NCI-H187 (cell line): ENCODE results near the gene AQP5.

ENCODE experiments used
- DNase-seq, 2 experiments: peaks; one replicate each; lab custom pipeline; 2025; lab: John Stamatoyannopoulos, UW

Gene AQP5

DNA sequence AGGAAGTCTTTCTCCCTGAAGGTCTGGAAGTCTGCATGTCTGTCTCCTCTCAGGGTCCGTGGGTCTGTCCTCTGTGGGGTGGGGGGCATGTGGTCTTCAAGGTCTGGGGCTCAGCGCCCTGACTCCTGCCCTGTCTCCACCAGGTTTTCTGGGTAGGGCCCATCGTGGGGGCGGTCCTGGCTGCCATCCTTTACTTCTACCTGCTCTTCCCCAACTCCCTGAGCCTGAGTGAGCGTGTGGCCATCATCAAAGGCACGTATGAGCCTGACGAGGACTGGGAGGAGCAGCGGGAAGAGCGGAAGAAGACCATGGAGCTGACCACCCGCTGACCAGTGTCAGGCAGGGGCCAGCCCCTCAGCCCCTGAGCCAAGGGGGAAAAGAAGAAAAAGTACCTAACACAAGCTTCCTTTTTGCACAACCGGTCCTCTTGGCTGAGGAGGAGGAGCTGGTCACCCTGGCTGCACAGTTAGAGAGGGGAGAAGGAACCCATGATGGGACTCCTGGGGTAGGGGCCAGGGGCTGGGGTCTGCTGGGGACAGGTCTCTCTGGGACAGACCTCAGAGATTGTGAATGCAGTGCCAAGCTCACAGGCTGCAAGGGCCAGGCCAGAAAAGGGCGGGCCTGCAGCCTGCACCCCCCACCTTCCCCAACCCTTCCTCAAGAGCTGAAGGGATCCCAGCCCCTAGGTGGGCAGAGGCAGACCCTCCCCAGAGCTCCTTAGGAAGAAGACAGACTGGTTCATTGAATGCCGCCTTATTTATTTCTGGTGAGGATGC is 3.4 kb downstream of the AQP5 start:
- no peak for DNase-seq

DNA sequence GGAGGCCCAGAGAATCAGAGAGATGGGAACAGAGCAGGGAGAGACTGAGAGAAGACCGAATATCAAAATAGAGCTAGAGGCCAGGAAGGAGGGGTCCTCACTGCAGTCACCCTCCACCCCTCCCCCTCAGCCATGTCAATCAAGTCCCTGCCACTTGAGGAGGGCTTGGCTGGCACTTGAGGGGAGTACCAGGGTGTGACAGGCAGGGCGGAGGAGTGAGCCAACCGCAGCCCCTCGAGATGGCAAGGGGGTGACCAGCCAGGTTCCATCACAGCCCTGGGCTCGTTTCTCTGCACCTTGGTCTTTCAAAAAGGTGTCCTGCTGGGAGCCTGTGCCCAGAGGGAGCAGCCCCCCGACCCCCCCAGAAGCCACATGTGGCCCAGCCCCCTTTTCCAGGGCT is 4.2 kb downstream of the AQP5 start:
- DNase-seq, result no peak

DNA sequence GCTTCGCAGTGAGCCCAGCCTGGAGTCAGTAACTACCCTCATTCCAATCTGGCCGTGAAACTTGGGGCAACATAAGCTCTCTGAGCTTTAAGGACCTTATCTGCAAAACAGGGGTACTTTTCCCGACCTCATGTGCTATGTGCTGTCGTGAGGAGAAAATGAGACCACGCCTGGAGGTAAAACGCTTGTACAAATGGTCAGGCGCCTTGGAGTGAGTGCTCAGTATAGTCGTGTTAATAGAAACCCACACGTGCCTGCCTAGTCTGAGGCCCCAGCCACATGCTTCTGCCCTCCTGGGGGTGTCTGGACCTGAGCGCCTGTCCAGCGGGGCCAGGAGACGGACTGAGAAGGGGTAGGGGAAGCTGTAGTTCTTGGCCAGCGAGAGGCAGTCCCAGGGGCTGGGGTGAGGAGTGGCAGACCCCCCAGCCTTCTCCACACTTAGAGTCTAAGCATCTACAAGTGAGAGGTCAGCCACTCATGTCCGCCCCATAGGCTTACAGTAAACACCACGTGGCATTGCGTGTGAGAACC is 4.9 kb downstream of the AQP5 start:
- no peak for DNase-seq

DNA sequence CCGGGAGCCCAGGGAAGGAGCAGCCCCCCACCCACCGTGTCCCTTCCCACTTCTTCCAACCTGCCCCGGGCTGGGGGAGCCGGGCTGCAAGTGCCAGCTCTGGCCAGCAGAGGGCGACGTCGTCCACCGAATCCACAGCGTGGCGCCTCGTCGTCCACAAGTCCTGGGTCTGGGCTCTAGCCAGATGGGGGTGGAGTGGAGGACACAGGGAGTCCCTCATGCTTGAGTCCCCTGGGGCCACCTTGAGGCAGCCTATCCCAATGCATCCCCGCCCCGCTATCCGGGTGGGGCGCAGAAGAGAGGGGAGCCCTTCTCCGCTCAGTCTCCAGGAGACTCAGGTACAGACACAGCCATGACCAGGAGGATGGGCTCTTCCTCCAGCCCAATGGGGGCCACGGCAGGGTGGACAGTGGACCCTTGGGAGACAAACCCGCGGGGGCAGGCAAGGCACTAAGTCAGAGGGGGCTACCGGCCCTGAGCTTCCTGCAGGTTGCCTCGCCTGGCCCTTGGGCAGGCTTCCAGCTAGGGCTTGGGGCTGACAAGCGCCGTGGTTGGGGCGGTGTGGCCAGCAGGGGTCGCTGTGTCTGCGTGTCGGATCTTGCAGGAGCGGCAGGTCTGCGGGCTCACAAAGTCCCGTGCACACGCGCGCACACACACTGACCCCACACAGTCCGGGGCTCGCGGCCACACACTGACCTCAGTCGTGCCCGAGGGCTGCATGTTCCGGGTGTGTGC is 5.5 kb downstream of the AQP5 start:
- DNase-seq, result peak; percentile 67 to 85

DNA sequence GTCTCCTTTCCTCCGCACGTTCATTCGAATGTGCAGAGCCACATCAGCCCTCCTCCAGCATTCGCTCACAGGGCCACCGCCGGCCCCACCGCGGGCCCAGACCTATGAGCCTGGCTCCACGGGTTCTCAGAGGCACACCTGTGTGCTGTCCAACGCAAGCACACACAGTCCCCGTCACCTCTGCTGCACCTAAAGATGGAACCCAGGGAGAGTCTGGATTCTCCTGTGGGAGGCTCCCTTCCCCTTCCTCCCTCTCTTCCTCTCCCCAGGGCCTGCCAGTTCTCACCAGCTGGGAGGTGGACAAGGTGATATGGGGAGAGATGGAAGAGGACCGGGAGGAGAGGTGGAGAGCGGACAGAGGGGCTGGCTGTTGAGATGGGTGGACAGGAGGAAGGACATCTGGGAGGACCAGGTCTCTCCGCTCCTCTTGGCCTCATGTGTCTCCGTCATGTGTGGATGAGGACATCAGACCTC is 6.1 kb downstream of the AQP5 start:
- no peak for DNase-seq

DNA sequence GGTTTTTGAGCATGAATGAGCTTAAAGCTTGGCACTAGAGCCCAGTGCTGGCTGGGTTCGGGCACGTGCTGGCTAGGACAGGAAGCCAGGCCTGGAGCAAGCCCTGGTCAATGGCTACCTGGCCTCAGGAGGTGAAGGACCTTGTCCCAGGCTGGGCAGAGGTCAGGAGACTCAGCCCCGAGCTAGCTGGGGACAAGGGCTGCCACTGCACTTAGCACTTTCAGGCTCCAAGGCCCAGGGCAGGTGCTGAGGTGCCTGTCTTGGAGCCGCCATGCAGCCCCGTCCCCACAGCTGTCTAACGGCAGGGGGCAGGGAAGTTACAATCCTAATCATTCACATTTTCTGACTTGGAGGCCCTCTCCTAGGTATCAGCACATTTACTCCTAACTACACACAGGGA is 6.8 kb downstream of the AQP5 start:
- DNase-seq, result no peak

DNA sequence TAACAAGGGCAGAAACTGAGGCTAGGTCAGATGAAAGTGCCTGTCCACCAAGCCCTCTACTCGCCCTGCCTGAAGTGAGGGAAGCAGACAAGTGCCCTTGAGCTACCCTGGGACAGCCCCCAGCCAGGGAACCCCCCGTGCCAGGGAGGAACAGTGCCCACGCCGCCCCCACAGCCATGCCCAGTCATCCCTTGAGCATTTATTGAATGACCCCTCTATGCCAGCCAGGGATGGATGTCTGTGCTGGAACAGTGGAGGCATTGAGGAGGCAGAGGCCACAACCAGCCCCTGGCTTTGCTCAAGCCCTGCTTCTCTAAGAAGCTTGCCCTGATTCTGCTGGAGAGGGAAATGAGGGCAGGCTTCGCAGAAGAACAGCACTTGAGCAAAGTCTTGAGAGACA is 7.4 kb downstream of the AQP5 start:
- no peak for DNase-seq

DNA sequence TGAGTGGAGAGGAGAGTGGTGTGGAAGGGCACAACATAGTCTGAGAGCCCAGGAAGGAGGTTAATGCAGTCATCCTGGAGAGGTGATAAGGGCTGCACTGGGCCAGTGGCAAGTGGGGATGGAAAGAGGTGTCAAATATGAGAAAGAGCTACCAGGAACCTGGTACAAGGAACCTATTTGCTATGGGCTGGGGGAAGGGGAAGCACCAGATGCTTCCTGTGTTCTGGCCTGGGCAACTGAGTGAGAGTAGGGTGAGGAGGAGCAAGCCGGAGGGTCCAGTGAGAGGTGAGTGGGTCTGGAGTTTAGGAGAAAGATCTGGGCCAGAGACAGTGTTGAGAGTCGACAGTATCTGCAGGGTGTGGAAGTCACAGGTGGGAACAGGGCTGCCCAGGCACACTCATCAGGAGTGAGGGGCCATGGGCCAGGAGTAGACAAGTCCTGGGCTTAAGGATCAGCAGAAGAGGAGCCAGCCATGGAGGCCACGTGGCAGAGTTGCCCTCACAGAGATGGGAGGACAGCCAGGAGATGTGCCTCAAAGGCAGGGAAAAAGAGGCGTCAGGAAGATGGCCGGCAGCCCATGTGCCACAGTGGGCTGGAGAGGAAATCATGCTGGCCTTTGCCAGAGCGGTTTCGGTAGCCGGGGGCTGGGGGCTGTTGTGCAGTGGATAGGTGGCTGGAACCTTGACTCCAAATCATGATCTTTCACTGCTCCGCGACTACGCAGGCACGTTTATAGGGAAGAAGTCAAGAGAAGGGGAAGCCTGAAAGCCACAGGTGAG is 8.2 kb downstream of the AQP5 start:
- no peak for DNase-seq

DNA sequence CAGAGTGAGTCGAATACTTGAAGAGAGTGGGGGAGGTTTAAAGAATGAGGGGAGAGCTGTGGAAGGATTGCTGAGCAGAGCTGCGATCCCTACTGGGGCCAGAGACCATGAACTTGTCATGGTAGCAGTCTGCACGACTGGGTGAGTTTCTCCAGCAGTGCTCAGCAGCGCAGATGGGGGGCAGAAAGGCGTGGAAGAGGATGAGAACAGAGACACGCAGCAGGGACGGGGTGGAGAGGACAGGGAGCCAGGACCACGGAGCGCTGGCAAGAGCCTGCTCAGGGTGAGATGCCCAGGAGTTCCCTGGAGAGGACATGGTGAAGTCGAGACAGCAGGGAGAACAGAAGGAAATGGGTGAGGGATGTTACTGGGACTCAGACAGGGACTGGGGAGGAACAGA is 9.0 kb downstream of the AQP5 start:
- DNase-seq, result no peak

DNA sequence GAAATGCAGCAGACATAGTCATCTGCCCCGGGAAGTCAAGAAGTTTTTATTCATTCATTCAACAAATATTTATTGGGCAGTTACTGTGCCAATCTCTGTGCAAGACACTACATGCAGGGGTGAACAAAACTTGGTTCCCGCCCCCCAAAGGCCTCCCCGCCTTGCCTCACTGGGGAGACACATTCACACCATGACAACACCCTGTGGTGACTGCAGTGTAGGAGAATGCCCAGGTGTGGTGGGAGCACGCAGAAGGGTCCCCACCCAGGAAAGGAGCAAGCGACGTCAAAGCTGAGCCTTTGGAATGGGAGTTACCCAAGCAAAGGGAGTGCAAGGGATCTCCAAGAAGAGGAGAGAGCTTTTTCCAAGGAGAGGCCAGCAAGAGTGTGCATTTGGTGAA is 9.5 kb downstream of the AQP5 start:
- DNase-seq, result no peak

DNA sequence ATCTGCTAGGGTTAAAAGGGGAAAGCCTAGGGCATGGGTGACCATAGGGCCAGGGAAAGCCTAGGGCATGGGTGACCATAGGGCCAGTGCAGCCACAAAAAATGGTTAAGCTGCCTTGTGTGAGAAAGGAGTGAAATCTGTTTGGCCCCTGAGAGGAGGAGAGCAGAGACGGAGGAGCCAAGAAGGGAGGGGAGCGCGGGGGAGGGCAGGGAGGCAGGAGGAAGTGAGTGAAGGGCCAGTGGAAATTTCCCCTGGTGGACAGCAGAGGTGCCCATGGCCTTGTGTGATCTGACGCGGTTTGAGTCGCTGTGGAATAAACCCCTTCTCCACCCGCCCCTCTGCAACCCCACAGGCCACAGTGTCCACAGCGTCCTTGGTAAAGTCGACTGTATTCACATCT is 10.5 kb downstream of the AQP5 start:
- no peak for DNase-seq

DNA sequence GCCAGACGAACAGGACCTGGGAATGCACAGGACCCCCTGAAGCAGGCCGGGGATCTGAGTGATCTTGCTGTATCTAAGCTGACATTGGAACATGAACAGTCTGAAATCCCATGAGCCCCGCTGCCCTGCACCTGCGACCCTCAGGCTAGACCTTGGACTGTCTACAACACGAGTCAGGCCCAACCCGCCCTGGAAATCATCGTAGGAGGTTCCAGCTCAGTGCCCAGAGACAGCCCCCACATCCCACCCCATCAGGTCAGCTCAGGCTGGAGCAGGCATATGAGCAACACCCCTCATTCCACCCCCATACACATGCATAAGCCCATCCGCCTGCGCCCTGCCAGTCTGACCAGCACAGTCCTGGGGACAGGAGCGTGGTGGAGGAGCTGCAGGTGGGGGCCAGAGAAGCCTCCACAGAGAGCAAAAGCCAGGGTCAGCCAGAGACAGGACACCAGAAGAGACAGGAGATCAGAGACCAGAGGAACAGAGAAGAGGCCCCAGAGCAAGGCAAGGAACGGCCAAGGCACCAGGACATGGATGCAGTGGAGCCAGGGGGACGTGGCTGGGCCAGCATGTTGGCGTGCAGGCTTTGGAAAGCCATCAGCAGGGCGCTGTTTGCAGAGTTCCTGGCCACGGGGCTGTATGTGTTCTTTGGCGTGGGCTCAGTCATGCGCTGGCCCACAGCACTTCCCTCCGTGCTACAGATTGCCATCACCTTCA is 11.1 kb downstream of the AQP5 start, which contains the start of gene AQP6:
AQP6 (plus strand) TSS at position 307 of the 720 bp plus-strand sequence; CDS start at position 534, 227 bp downstream.
- DNase-seq, result no peak

DNA sequence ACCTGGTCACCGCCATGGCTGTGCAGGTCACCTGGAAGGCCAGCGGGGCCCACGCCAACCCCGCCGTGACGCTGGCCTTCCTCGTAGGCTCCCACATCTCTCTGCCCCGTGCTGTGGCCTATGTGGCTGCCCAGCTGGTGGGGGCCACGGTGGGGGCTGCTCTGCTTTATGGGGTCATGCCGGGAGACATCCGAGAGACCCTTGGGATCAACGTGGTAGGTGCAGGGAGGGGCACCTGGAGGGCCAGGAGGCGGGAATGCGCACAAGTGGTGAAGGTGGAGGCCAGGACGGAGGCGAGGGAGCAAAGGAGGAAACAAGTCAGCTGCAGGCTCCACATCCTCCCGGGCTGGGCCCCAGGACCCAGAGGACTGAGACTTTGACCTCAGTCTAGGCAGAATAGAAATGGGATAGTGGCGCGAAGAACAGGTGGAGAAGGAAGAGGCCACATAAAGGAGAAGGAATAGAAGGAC is 11.7 kb downstream of the AQP5 start:
- DNase-seq, result no peak

DNA sequence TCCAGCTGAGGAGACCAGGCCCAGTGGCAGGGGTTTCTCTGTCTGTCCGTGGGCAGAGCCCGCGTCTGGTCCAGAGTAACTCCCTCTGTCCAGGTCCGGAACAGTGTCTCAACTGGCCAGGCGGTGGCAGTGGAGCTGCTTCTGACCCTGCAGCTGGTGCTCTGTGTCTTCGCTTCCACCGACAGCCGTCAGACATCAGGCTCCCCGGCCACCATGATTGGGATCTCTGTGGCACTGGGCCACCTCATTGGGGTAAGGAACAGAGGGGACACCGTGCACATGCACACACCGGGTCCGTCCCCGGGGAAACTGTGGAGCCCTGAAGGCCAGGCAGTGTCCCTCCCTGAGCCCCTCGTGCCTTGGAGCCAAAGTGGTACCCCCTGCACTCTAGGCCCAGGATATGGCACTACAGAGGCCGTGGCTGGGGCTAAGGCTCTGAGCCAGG is 12.6 kb downstream of the AQP5 start:
- no peak for DNase-seq

DNA sequence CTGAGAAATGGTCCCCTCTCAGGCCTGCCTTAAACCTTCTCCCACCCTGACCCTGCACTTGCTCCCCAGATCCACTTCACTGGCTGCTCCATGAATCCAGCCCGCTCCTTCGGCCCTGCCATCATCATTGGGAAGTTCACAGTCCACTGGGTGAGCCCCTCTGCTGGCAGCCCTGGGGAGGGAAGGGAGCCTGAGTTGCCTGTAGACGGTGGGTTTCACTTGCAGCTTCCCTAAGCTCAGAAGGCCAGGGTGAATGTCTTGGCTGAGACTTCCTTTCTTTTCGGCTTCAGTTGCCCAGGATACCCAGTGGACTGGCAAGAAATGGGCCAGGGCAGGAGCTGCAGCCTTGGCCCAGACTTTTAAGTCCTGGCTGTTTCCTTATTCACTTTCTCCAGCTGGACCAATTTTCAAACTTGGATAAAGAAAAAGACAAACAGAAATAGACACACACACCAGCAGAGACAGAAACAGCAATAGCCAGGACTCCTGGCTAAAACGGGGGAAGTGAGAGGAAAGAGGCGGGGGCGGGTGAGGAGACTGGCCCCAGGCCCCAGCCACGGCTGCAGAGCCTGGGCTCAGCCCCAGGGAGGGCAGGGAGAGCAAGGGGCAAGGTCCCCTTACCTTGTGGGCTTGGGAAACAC is 13.1 kb downstream of the AQP5 start:
- no peak for DNase-seq

DNA sequence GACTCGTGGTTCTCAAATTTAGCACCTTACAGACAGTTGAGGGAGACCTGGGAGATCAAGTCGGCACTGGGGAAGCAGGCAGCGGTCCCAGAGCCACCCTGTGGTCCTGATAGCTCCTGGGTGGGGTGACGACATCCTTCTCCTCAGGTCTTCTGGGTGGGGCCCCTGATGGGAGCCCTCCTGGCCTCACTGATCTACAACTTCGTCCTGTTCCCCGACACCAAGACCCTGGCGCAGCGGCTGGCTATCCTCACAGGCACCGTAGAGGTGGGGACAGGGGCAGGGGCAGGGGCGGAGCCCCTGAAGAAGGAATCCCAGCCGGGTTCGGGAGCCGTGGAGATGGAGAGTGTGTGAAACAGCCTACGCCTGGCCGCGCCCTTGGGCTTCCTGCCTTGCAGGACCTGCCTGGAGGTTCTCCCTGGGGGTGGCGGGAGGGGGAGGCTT is 13.7 kb downstream of the AQP5 start:
- DNase-seq, result no peak

DNA sequence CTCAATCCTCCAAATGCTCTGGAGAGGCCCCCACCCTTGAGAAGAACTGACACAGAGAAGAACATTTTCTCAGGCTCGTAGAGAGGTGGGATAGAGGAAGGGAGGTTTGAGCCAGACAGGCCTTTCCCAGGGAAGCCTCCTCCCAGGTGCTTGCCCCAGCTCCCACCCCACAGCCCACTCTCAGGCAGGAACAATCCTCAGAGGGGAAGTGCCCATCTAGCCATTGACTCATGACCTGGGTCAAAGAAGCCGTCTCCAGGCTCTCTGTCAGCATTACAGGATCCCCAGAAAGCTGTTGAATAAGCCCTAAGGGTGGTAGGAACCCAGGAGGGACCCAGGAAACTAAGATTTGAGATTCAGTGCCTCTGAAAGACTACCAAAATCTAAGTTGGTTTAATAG is 14.9 kb downstream of the AQP5 start:
- DNase-seq, result no peak

DNA sequence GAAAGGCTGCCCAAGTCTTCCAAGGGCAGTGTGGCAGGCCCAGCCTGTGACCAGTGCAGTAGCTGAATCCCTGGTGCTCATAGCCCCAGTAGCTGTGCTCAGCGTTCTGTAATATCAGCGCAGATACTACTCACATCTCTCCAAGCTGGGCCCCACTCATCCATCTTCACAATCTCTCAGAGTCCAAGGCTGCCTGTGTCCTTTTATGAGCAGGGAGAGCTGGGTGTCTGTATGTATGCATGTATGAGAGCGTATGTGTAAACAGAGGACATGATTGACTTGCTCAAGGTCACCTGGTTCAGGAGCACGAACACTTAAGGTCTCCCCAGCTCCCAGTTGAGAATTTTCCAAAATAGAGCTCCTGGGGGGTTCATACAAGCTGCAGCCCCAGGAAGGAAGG is 16.5 kb downstream of the AQP5 start:
- DNase-seq, result no peak

DNA sequence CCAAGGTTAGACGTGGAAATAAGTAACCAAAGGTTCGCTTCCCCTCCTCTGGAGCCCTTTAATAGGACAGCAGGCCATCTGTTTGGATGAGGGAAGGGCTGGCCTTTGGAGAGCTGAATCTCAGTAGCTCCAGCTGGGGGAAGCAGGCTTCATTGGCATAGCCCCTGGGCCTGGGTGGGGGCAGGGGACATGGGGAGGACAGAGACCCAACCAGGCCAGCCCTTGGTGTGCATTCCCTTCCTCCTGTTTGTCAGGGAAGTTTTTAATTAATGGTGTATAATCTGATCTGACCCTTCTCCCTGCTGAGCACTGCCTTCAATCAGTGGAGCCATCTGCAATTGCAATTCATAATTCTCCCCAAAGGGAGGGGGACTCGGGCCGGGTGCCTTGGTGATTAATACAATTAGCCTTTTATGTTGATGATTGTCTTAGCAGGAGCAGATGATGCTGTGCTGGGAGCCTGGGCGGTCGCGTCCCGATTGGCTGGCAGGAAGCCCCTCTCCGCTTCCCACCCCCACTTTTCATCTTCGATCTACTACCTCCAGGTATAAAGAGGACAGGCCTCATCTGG is 17.4 kb downstream of the AQP5 start:
- no peak for DNase-seq

DNA sequence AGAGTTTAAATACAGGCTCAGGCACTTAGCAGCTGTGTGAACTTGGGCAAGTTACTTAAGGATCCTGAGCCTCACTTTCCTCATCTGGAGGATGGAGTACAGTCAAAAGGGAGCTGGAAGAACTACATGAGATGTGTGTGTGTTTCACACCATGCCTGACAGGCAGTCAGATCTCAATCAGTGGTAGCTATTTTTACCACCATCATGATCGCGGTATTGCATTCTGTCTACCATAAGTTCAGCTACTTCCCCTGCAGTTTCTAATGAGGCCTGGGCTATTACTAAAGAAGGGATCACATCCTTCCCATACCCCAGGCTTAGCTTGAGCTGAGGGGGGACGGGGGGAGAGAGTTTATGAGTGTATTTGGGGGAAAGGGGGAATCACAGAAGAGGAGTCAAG is 18.1 kb downstream of the AQP5 start:
- no peak for DNase-seq
